Cardiac fibroblast (primary cell): ENCODE results near the gene ZNF787.
A peak's percentile ranks its signal among the peaks of the same experiment; 100 is the strongest.

ENCODE experiments used
- DNase-seq, 2 donors: peaks; one replicate each; pipeline versions ENCODE4 v3.0.0 to v3.0.0-alpha.2; 2010; ENCODE audit warnings: low read depth in 2 of 2
- H3K4me3 ChIP-seq, 2 donors: replicated peaks in 1 of 2; 1 replicate in 1 of 2; 2 replicates in 1 of 2; pipeline ENCODE4 v1.5.1; 2011; ENCODE audit warnings: low read depth in 2 of 2, low read length in 2 of 2, mild to moderate bottlenecking in 2 of 2, moderate library complexity in 1 of 2
- CTCF ChIP-seq: IDR thresholded peaks from one replicate; pipeline ENCODE4 v1.5.1; 2011; ENCODE audit warnings: low read depth, mild to moderate bottlenecking, low read length, inconsistent platforms

ZNF787 gene

GRCh38 chr19:56113074-56113632 lies 7.9 kb downstream of the ZNF787 start:
- no peak for TF ChIP-seq CTCF
- H3K4me3 ChIP-seq = no peak overlapping the region
- DNase-seq = no peak

GRCh38 chr19:56112313-56112709 lies 8.8 kb downstream of the ZNF787 start:
- no peak overlapping the region for H3K4me3 ChIP-seq
- no peak for DNase-seq
- TF ChIP-seq CTCF = no peak

- DNase-seq = no peak
- no peak overlapping the region for H3K4me3 ChIP-seq
These were observed 9.3 kb downstream of the ZNF787 start for GRCh38 chr19:56111601-56112312.

GRCh38 chr19:56110515-56111448 lies 10.3 kb downstream of the ZNF787 start:
- H3K4me3 ChIP-seq = no peak overlapping the region
- no peak for TF ChIP-seq CTCF

More at GRCh38 chr19:56111601-56112312, 9.3 kb downstream of the ZNF787 start:
- no peak for TF ChIP-seq CTCF

GRCh38 chr19:56109226-56109625 lies 11.9 kb downstream of the ZNF787 start:
- no peak for TF ChIP-seq CTCF
- no peak overlapping the region for H3K4me3 ChIP-seq
- peak; percentile 44 to 47 for DNase-seq

More at GRCh38 chr19:56110515-56111448, 10.3 kb downstream of the ZNF787 start:
- DNase-seq = peak; percentile 37 to 73

GRCh38 chr19:56108447-56109195 lies 12.5 kb downstream of the ZNF787 start:
- TF ChIP-seq CTCF = no peak
- DNase-seq = peak; percentile 29 to 89
- peak overlapping the region in 1 of 2 donors; percentile 16 for H3K4me3 ChIP-seq
